GM19099 (cell line): ENCODE data around the gene TMOD1.

Experiments
- POLR2A ChIP-seq: IDR thresholded peaks from 3 replicates; pipeline ENCODE4 v1.6.1; 2011; ENCODE audit warnings: low read depth; ENCODE audit not compliant: insufficient read length; ENCODE audit errors: extremely low read depth

The TMOD1 gene

GRCh38 chr9:97548819-97549540 lies 47.5 kb downstream of the TMOD1 start:
- no peak for TF ChIP-seq POLR2A

- TF ChIP-seq POLR2A, result no peak
These were observed 48.9 kb downstream of the TMOD1 start for GRCh38 chr9:97550386-97550785.

GRCh38 chr9:97551308-97551707 lies 49.8 kb downstream of the TMOD1 start:
- no peak for TF ChIP-seq POLR2A

GRCh38 chr9:97553141-97553540 lies 51.7 kb downstream of the TMOD1 start:
- TF ChIP-seq POLR2A, result no peak

GRCh38 chr9:97553841-97554240 lies 52.4 kb downstream of the TMOD1 start:
- no peak for TF ChIP-seq POLR2A

GRCh38 chr9:97554566-97555075 lies 53.2 kb downstream of the TMOD1 start:
- TF ChIP-seq POLR2A, result no peak

GRCh38 chr9:97555164-97555563 lies 53.7 kb downstream of the TMOD1 start:
- TF ChIP-seq POLR2A, result no peak

- TF ChIP-seq POLR2A, result no peak
These were observed 54.7 kb downstream of the TMOD1 start for GRCh38 chr9:97556036-97556720.

GRCh38 chr9:97556721-97557605 lies 55.5 kb downstream of the TMOD1 start:
- TF ChIP-seq POLR2A, result no peak

GRCh38 chr9:97557606-97558095 lies 56.2 kb downstream of the TMOD1 start:
- TF ChIP-seq POLR2A, result no peak

GRCh38 chr9:97558701-97559101 lies 57.2 kb downstream of the TMOD1 start:
- no peak for TF ChIP-seq POLR2A

GRCh38 chr9:97559111-97559514 lies 57.6 kb downstream of the TMOD1 start:
- TF ChIP-seq POLR2A, result no peak

GRCh38 chr9:97560154-97560553 lies 58.7 kb downstream of the TMOD1 start:
- no peak for TF ChIP-seq POLR2A

- no peak for TF ChIP-seq POLR2A
These were observed 59.4 kb downstream of the TMOD1 start for GRCh38 chr9:97560851-97561250.

- no peak for TF ChIP-seq POLR2A
These were observed 60.0 kb downstream of the TMOD1 start for GRCh38 chr9:97561501-97561900.
